Neural progenitor cell (in vitro differentiated cells): Measurements from ENCODE around the gene SIPA1L3.

Experiments used
- EZH2 ChIP-seq: fragments of 200-600 bp; sonication (generic); IDR thresholded peaks from 2 replicates; pipeline ENCODE4 v1.6.1; 2017; ENCODE audit warnings: antibody characterized with exemption, mild to moderate bottlenecking, moderate library complexity
- EZH2phosphoT487 ChIP-seq: fragments of 200-600 bp; sonication (generic); IDR thresholded peaks from 2 replicates; pipeline ENCODE4 v1.6.1; 2017; ENCODE audit warnings: antibody characterized with exemption
- TF ChIP-seq, protein P1 (sequence below): fragments of 200-600 bp; sonication (generic); IDR thresholded peaks from 2 replicates; pipeline ENCODE4 v1.5.1; 2017; ENCODE audit warnings: antibody characterized with exemption, mild to moderate bottlenecking

DNA sequence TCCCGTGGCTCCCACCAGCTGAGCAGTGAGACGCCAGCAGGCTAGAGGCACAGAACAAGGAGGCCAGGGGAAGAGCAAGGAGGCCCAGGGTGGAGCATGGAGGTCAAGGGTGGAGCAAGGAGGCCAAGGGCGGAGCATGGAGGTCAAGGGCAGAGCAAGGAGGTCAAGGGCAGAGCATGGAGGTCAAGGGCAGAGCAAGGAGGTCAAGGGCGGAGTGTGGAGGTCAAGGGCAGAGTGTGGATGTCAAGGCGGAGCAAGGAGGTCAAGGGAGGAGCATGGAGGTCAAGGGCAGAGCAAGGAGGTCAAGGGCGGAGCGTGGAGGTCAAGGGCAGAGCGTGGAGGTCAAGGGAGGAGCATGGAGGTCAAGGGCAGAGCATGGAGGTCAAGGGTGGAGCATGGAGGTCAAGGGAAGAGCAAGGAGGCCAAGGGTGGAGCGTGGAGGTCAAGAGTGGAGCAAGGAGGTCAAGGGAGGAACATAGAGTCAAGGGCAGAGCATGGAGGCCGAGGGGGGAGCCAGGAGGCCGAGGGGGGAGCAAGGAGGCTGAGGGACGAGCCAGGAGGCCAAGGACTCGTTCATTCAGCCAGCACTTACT lies 289.3 kb downstream of the SIPA1L3 start:
- TF ChIP-seq, protein P1, sequence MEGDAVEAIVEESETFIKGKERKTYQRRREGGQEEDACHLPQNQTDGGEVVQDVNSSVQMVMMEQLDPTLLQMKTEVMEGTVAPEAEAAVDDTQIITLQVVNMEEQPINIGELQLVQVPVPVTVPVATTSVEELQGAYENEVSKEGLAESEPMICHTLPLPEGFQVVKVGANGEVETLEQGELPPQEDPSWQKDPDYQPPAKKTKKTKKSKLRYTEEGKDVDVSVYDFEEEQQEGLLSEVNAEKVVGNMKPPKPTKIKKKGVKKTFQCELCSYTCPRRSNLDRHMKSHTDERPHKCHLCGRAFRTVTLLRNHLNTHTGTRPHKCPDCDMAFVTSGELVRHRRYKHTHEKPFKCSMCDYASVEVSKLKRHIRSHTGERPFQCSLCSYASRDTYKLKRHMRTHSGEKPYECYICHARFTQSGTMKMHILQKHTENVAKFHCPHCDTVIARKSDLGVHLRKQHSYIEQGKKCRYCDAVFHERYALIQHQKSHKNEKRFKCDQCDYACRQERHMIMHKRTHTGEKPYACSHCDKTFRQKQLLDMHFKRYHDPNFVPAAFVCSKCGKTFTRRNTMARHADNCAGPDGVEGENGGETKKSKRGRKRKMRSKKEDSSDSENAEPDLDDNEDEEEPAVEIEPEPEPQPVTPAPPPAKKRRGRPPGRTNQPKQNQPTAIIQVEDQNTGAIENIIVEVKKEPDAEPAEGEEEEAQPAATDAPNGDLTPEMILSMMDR: no peak
- TF ChIP-seq EZH2 (no peak), EZH2phosphoT487 (no peak)
